ENCODE data around the gene SFSWAP.
"Not testable (repeated sequence)": the region's sequence is repeated elsewhere in the genome, so short reads cannot be mapped to it uniquely, and the experiment has no call there.

SFSWAP gene

GRCh38 chr12:131771965-131772364 is 61.1 kb downstream of the SFSWAP start:
- no peak overlapping the region for H3K4me3 ChIP-seq (ENCODE audit: low read length)
- peaks cover 53% of the 10 kb centered on the region for H3K36me3 ChIP-seq (ENCODE audit: insufficient read depth, low read depth, low read length)
- H3K9me3 ChIP-seq (ENCODE audit: insufficient read depth, low read depth, low read length) = no peaks in the 10 kb centered on the region
- no peaks in the 10 kb centered on the region for H3K27me3 ChIP-seq (ENCODE audit: insufficient read depth, low read length)
- H3K27ac ChIP-seq (ENCODE audit: low read length) = no peak overlapping the region
- H3K4me1 ChIP-seq (ENCODE audit: insufficient read depth, low read length) = peaks cover 32% of the 10 kb centered on the region
- H3K9ac ChIP-seq (ENCODE audit: low read depth, low read length) = no peak overlapping the region

- Histone ChIP-seq H3K9ac (ENCODE audit: low read depth, low read length) (peak overlapping the region; percentile 26; the same call in 1 of the 2 replicates), H3K4me3 (ENCODE audit: low read length) (peak overlapping the region; percentile 33; the same call in 1 of the 2 replicates), H3K9me3 (ENCODE audit: insufficient read depth, low read depth, low read length) (no peaks in the 10 kb centered on the region), H3K4me1 (ENCODE audit: insufficient read depth, low read length) (peaks cover 32% of the 10 kb centered on the region), H3K27me3 (ENCODE audit: insufficient read depth, low read length) (no peaks in the 10 kb centered on the region), H3K36me3 (ENCODE audit: insufficient read depth, low read depth, low read length) (peaks cover 48% of the 10 kb centered on the region), H3K27ac (ENCODE audit: low read length) (peak overlapping the region; percentile 26)
These were observed 62.8 kb downstream of the SFSWAP start for GRCh38 chr12:131773582-131774221.

GRCh38 chr12:131774576-131775391 is 63.9 kb downstream of the SFSWAP start:
- Histone ChIP-seq H3K9ac (ENCODE audit: low read depth, low read length) (peak overlapping the region; percentile 47; the same call in 1 of the 2 replicates), H3K27ac (ENCODE audit: low read length) (no peak overlapping the region), H3K27me3 (ENCODE audit: insufficient read depth, low read length) (no peaks in the 10 kb centered on the region), H3K4me1 (ENCODE audit: insufficient read depth, low read length) (peaks cover 32% of the 10 kb centered on the region), H3K4me3 (ENCODE audit: low read length) (peak overlapping the region; percentile 22; the same call in 1 of the 2 replicates), H3K36me3 (ENCODE audit: insufficient read depth, low read depth, low read length) (peaks cover 50% of the 10 kb centered on the region), H3K9me3 (ENCODE audit: insufficient read depth, low read depth, low read length) (no peaks in the 10 kb centered on the region)

- Histone ChIP-seq H3K4me1 (ENCODE audit: insufficient read depth, low read length) (peaks cover 32% of the 10 kb centered on the region), H3K27me3 (ENCODE audit: insufficient read depth, low read length) (no peaks in the 10 kb centered on the region), H3K4me3 (ENCODE audit: low read length) (no peak overlapping the region), H3K36me3 (ENCODE audit: insufficient read depth, low read depth, low read length) (peaks cover 50% of the 10 kb centered on the region), H3K27ac (ENCODE audit: low read length) (no peak overlapping the region), H3K9ac (ENCODE audit: low read depth, low read length) (peak overlapping the region; percentile 47; the same call in 1 of the 2 replicates), H3K9me3 (ENCODE audit: insufficient read depth, low read depth, low read length) (no peaks in the 10 kb centered on the region)
These were observed 64.7 kb downstream of the SFSWAP start for GRCh38 chr12:131775392-131776236.

GRCh38 chr12:131776237-131776889 is 65.5 kb downstream of the SFSWAP start:
- H3K27ac ChIP-seq (ENCODE audit: low read length) = no peak overlapping the region
- no peak overlapping the region for H3K9ac ChIP-seq (ENCODE audit: low read depth, low read length)
- peaks cover 45% of the 10 kb centered on the region for H3K36me3 ChIP-seq (ENCODE audit: insufficient read depth, low read depth, low read length)
- H3K4me3 ChIP-seq (ENCODE audit: low read length) = no peak overlapping the region
- H3K27me3 ChIP-seq (ENCODE audit: insufficient read depth, low read length) = no peaks in the 10 kb centered on the region
- H3K4me1 ChIP-seq (ENCODE audit: insufficient read depth, low read length) = peaks cover 32% of the 10 kb centered on the region
- H3K9me3 ChIP-seq (ENCODE audit: insufficient read depth, low read depth, low read length) = no peaks in the 10 kb centered on the region

GRCh38 chr12:131777269-131777668 is 66.4 kb downstream of the SFSWAP start:
- H3K9ac ChIP-seq (ENCODE audit: low read depth, low read length); H3K27ac ChIP-seq (ENCODE audit: low read length); H3K9me3 ChIP-seq (ENCODE audit: insufficient read depth, low read depth, low read length); H3K4me3 ChIP-seq (ENCODE audit: low read length); H3K27me3 ChIP-seq (ENCODE audit: insufficient read depth, low read length): not testable (repeated sequence)
- peaks cover 47% of the 10 kb centered on the region for H3K36me3 ChIP-seq (ENCODE audit: insufficient read depth, low read depth, low read length)
- peaks cover 32% of the 10 kb centered on the region for H3K4me1 ChIP-seq (ENCODE audit: insufficient read depth, low read length)

- Histone ChIP-seq H3K9me3 (ENCODE audit: insufficient read depth, low read depth, low read length) (no peaks in the 10 kb centered on the region), H3K4me1 (ENCODE audit: insufficient read depth, low read length) (peaks cover 20% of the 10 kb centered on the region; the same call in 1 of the 2 replicates), H3K27ac (ENCODE audit: low read length) (no peak overlapping the region), H3K36me3 (ENCODE audit: insufficient read depth, low read depth, low read length) (peaks cover 47% of the 10 kb centered on the region), H3K4me3 (ENCODE audit: low read length) (no peak overlapping the region), H3K27me3 (ENCODE audit: insufficient read depth, low read length) (no peaks in the 10 kb centered on the region), H3K9ac (ENCODE audit: low read depth, low read length) (no peak overlapping the region)
These were observed 68.1 kb downstream of the SFSWAP start for GRCh38 chr12:131779027-131779426.

- H3K9me3 ChIP-seq (ENCODE audit: insufficient read depth, low read depth, low read length) = no peaks in the 10 kb centered on the region
- H3K4me3 ChIP-seq (ENCODE audit: low read length) = no peak overlapping the region
- no peaks in the 10 kb centered on the region for H3K27me3 ChIP-seq (ENCODE audit: insufficient read depth, low read length)
- H3K4me1 ChIP-seq (ENCODE audit: insufficient read depth, low read length) = peaks cover 25% of the 10 kb centered on the region; the same call in 1 of the 2 replicates
- peaks cover 59% of the 10 kb centered on the region for H3K36me3 ChIP-seq (ENCODE audit: insufficient read depth, low read depth, low read length)
- H3K27ac ChIP-seq (ENCODE audit: low read length) = no peak overlapping the region
- no peak overlapping the region for H3K9ac ChIP-seq (ENCODE audit: low read depth, low read length)
These were observed 71.2 kb downstream of the SFSWAP start for GRCh38 chr12:131782061-131782460.

- Histone ChIP-seq H3K4me3 (ENCODE audit: low read length) (peak overlapping the region; percentile 37; the same call in 1 of the 2 replicates), H3K4me1 (ENCODE audit: insufficient read depth, low read length) (peaks cover 25% of the 10 kb centered on the region; the same call in 1 of the 2 replicates), H3K9me3 (ENCODE audit: insufficient read depth, low read depth, low read length) (no peaks in the 10 kb centered on the region), H3K9ac (ENCODE audit: low read depth, low read length) (no peak overlapping the region), H3K27ac (ENCODE audit: low read length) (no peak overlapping the region), H3K27me3 (ENCODE audit: insufficient read depth, low read length) (no peaks in the 10 kb centered on the region), H3K36me3 (ENCODE audit: insufficient read depth, low read depth, low read length) (peaks cover 58% of the 10 kb centered on the region)
These were observed 73.1 kb downstream of the SFSWAP start for GRCh38 chr12:131783915-131784541.

GRCh38 chr12:131784909-131785762 is 74.2 kb downstream of the SFSWAP start:
- no peaks in the 10 kb centered on the region for H3K27me3 ChIP-seq (ENCODE audit: insufficient read depth, low read length)
- H3K4me1 ChIP-seq (ENCODE audit: insufficient read depth, low read length) = peaks cover 25% of the 10 kb centered on the region; the same call in 1 of the 2 replicates
- H3K4me3 ChIP-seq (ENCODE audit: low read length) = peak overlapping the region; percentile 37; the same call in 1 of the 2 replicates
- no peaks in the 10 kb centered on the region for H3K9me3 ChIP-seq (ENCODE audit: insufficient read depth, low read depth, low read length)
- H3K27ac ChIP-seq (ENCODE audit: low read length) = no peak overlapping the region
- peaks cover 57% of the 10 kb centered on the region for H3K36me3 ChIP-seq (ENCODE audit: insufficient read depth, low read depth, low read length)
- peak overlapping the region; percentile 20; the same call in 1 of the 2 replicates for H3K9ac ChIP-seq (ENCODE audit: low read depth, low read length)

Data from iPS-20b (cell line).